GM12872 (cell line): ENCODE data around the gene LHX5.

Source experiments
- TF ChIP-seq, protein P1 (sequence below): IDR thresholded peaks from 3 replicates; pipeline ENCODE4 v1.5.1; 2011; ENCODE audit warnings: low read depth, mild to moderate bottlenecking, low read length, moderate library complexity; ENCODE audit not compliant: insufficient read depth

The LHX5 gene

DNA sequence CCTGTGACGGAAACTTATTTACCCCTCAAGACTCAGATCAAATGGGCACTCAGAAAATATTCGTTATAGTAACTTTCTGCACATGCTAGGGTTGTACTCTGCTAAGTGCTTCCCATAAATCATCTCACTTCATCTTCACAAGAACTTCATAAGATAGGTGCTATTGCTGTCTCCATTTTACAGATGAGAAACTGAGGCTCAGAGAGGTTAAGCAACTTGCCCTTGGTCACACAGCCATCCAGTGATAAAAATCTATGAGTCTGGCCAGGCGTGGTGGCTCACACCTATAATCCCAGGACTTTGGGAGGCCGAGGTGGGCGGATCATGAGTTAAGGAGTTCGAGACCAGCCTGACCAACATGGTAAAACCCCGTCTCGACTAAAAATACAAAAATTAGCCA, 33.2 kb upstream of the LHX5 start:
- TF ChIP-seq, protein P1, sequence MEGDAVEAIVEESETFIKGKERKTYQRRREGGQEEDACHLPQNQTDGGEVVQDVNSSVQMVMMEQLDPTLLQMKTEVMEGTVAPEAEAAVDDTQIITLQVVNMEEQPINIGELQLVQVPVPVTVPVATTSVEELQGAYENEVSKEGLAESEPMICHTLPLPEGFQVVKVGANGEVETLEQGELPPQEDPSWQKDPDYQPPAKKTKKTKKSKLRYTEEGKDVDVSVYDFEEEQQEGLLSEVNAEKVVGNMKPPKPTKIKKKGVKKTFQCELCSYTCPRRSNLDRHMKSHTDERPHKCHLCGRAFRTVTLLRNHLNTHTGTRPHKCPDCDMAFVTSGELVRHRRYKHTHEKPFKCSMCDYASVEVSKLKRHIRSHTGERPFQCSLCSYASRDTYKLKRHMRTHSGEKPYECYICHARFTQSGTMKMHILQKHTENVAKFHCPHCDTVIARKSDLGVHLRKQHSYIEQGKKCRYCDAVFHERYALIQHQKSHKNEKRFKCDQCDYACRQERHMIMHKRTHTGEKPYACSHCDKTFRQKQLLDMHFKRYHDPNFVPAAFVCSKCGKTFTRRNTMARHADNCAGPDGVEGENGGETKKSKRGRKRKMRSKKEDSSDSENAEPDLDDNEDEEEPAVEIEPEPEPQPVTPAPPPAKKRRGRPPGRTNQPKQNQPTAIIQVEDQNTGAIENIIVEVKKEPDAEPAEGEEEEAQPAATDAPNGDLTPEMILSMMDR = no peak

DNA sequence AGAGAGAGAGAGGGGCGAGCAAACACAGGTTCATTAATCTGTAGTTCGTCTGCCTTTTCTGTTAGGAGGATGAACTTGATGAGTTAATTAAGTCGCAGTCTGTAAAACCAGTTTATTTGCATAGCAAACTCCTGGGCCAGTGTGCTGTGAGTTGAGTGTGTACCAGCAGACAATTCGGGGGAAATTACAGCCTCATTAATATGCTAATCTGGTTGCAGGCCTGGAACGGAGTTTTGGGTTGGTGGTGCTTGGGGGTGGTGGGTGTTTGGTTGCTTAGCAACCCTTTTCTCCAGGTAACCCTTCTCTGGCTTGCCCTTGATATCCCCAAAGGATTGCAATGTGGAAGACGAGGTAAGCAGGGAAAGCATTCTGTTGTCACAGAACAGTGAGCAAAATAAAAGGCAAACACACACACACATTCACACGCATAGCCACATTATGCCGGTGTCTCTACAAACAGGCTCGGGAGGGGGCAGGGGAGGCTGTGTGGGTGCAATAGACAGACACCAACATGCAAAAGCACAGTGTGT, 29.2 kb upstream of the LHX5 start:
- TF ChIP-seq, protein P1 = no peak

DNA sequence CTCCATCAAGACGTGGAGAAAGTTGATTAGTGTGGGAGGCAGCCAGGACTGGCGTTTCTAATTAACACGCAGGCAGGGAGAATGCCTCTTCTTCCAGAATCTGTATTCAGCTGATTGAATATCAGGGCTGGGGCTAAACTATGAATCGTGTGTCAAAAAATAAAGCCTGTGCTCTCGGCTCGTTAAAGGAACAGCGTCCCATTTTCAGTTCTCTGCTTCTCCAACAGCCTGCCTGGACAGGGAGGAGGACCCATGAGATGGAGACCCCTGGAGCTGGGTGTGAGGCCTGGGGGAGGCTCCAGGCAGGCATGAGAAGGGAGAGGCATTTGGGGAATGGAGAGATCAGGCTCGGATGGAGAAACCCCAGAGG, 28.6 kb upstream of the LHX5 start:
- TF ChIP-seq, protein P1 = no peak

DNA sequence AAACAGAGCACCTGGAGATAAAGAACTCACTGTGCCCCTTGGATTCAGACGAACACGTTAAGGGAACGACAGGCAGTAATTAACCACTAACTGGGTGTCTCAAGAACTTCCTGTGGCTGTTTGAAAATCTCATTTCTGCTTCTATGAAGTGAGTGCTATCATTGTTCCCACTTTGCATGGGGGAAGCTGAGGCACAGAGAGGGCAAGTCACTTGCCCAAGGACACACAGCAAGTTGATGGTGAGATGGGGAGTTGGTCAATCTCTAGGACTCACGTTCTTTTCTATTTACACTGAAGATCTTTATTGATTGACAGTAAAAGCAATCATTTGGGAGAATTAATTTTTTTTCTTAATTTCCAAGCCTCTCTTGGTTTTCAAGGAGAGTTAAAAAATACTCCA, 26.8 kb upstream of the LHX5 start:
- TF ChIP-seq, protein P1 = no peak

DNA sequence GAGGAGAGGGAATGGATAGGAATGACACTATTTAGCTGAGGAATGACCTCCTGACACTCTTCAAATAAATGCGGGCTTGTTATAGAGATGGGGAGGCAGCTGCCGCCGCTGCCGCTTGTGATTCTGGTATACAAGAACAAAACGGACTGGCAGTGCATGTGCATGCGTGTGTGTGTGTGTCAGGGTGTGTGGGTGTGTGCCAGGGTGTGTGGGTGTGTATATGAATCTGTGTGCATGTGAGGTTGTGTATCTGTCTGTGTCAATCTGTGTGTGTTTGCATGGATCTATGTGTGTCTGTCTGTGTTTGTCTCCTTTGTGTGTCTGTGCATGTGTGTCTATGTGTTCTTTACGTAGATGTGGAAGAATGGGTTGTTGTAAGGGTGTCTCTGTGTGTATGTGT, 26.0 kb upstream of the LHX5 start:
- TF ChIP-seq, protein P1 = no peak

DNA sequence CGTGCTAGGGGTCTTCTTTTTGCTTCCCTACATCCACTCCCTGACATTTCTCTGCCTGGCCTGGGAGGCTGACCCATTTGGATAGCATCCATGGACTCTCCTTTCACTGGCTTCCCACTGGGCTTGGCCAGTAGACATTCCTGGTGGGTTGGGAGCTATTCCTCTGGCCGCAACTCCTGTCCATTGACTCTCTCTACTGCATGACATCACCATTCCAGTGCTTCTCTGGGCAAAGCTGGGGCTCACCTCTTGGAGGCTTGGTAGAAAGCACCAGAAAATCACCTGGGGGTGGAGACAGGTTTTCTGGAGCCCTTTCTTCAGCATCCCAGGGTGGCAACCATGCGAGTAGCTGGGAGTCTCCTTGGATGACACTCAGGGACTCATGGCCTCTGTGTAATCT, 16.7 kb upstream of the LHX5 start:
- TF ChIP-seq, protein P1 = no peak

DNA sequence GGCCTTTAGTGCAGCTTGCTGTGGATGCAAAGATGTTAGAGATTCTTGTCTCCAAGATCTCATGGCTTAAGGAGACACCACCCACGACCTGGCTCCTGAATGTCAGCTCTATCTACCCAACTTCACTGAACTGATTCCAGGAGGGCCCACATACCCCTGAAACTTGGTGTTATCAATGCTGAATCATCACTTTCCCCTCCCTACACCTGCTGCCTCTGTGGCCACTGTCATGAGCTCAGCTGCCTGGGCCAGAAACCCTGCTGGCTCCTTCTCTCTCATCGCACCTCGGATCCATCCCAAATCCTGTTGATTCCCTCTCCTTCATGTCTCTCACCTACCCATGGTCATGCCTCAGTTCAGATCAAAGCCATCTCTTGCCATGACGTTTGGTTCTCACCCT, 15.1 kb upstream of the LHX5 start:
- TF ChIP-seq, protein P1 = no peak

DNA sequence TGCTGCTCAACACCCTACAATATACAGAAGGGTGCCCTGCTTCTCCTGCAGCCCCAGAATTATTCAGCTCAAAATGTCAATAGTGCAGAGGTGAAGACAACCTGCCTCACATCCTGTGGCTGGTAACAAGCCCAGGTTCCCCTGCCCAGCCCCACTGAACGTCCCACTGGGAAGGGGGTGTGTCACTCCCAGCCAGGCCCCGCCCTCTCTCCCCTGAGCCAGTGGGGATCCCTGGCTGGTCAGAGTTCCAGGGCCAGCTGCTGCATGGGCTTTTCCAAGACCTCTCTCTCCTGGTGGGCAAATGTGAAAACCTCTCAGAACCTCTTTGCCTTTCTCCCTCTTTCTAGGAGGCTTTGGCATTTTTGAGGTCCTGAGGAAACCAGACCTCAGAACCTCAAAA, 13.7 kb upstream of the LHX5 start:
- TF ChIP-seq, protein P1 = no peak
